VCaP (cell line): ENCODE measurements around the gene LRIT2.

Experiments used
- H3K27ac ChIP-seq: fragments of 450-650 bp; 2 replicates; pipeline ENCODE4 v1.5.1; 2017
- CTCF ChIP-seq: fragments of 450-650 bp; conservative IDR thresholded peaks from 2 replicates; pipeline ENCODE4 v1.5.1; 2017; ENCODE audit warnings: mild to moderate bottlenecking, moderate library complexity

LRIT2 gene

GRCh38 chr10:84214046-84214572 is 11.2 kb downstream of the LRIT2 start:
- no peak overlapping the region for H3K27ac ChIP-seq
- no peak for TF ChIP-seq CTCF

GRCh38 chr10:84213076-84213475 is 12.3 kb downstream of the LRIT2 start:
- no peak for TF ChIP-seq CTCF
- H3K27ac ChIP-seq, result no peak overlapping the region

GRCh38 chr10:84212014-84212413 is 13.3 kb downstream of the LRIT2 start:
- no peak for TF ChIP-seq CTCF
- H3K27ac ChIP-seq, result no peak overlapping the region

GRCh38 chr10:84211566-84211965 is 13.8 kb downstream of the LRIT2 start:
- H3K27ac ChIP-seq, result no peak overlapping the region
- no peak for TF ChIP-seq CTCF

GRCh38 chr10:84208023-84208422 is 17.3 kb downstream of the LRIT2 start:
- no peak for TF ChIP-seq CTCF
- no peak overlapping the region for H3K27ac ChIP-seq

GRCh38 chr10:84205853-84206525 is 19.4 kb downstream of the LRIT2 start:
- H3K27ac ChIP-seq, result no peak overlapping the region
- TF ChIP-seq CTCF, result peak; percentile 31

GRCh38 chr10:84205049-84205852 is 20.1 kb downstream of the LRIT2 start:
- H3K27ac ChIP-seq, result no peak overlapping the region
- peak; percentile 93 for TF ChIP-seq CTCF
